Measurements from ENCODE around the gene MRPL12. TPM values are rescaled to one million over a fixed set of nuclear protein-coding genes. Genes with fewer than 3 reads are reported as not detected.
A peak's percentile ranks its signal among the peaks of the same experiment; 100 is the strongest.

Gene MRPL12
- total and polyA plus RNA-seq, 2 of the 13 experiments (the other 11 are each of a cell fraction or from before 2014, with no cell fraction given), result 39.1 to 94.1 TPM

DNA sequence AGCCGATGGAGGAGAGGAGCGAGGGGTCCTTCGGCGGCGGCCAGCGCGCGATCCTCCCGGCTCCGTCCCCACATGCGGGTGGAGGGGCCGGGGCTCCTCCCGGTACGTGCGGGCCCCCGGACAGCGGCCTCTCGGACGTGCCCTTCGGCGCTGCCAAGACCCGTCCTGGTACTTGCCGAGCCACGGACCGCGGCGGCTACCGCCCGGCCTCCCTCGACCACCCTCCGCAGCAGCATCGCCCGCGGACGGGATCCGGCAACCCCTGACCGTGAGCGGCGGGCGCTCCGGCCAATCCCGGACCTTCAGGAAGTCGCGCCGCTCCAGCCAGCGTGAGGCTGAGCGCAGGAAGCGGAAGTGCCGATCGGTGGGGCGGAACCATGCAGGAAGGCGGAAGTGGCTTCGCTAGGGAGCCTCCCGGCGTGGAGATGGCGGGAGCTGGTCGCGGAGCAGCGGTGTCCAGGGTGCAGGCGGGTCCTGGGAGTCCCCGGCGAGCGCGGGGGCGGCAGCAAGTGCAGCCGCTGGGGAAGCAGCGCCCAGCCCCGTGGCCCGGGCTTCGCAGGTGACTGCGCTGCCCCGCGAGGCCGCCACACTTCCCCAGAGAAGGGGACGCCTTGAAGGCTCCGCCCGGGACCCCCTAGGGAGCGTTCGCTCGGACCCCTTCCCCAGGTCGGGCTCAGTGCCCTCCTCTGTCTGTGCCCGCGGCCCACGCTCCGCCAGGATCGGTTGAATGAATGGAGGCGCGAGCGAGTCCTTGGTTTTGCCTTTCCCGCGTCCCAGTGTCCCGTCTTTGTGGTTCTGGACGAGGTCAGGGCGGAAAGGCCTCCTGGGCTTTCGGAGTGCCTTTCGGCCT is 36.6 kb upstream of the MRPL12 start, which contains the start of the genes CCDC137 and OXLD1 (continued):
- TF ChIP-seq ZNF737 (CRISPR knock-in tag; IDR thresholded peaks at IDR 0.05; ENCODE audit: borderline replicate concordance) (0 out of 2 replicates have a peak, but pooled peaks have one; percentile 61), FOXP4 (CRISPR knock-in tag; IDR thresholded peaks at IDR 0.05) (peak; percentile 36; the same call in 1 of the 2 replicates), ONECUT2 (CRISPR knock-in tag; IDR thresholded peaks at IDR 0.05) (no peak), ATM (IDR thresholded peaks at IDR 0.05; ENCODE audit: borderline replicate concordance) (no peak), MXD4 (CRISPR knock-in tag; IDR thresholded peaks at IDR 0.05) (peak; percentile 79; the same call in 1 of the 2 replicates), CBX2 (IDR thresholded peaks at IDR 0.05; ENCODE audit: low read depth, low read length) (no peak), CBX2 (CRISPR knock-in tag; IDR thresholded peaks at IDR 0.05; ENCODE audit: low read depth) (no peak), GMEB1 (CRISPR knock-in tag; IDR thresholded peaks at IDR 0.05; ENCODE audit: borderline replicate concordance) (peak; percentile 91), ATF7-NPFF (CRISPR knock-in tag; IDR thresholded peaks at IDR 0.05; ENCODE audit: low read depth) (peak; percentile 97), ZNF672 (CRISPR knock-in tag; IDR thresholded peaks at IDR 0.05) (peak; percentile 83), ZSCAN30 (CRISPR knock-in tag; IDR thresholded peaks at IDR 0.05) (no peak)
- TF ChIP-seq, protein P1, sequence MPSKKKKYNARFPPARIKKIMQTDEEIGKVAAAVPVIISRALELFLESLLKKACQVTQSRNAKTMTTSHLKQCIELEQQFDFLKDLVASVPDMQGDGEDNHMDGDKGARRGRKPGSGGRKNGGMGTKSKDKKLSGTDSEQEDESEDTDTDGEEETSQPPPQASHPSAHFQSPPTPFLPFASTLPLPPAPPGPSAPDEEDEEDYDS (CRISPR knock-in tag; IDR thresholded peaks at IDR 0.05), result peak; percentile 81; the same call in 1 of the 2 replicates
- TF ChIP-seq, protein P2, sequence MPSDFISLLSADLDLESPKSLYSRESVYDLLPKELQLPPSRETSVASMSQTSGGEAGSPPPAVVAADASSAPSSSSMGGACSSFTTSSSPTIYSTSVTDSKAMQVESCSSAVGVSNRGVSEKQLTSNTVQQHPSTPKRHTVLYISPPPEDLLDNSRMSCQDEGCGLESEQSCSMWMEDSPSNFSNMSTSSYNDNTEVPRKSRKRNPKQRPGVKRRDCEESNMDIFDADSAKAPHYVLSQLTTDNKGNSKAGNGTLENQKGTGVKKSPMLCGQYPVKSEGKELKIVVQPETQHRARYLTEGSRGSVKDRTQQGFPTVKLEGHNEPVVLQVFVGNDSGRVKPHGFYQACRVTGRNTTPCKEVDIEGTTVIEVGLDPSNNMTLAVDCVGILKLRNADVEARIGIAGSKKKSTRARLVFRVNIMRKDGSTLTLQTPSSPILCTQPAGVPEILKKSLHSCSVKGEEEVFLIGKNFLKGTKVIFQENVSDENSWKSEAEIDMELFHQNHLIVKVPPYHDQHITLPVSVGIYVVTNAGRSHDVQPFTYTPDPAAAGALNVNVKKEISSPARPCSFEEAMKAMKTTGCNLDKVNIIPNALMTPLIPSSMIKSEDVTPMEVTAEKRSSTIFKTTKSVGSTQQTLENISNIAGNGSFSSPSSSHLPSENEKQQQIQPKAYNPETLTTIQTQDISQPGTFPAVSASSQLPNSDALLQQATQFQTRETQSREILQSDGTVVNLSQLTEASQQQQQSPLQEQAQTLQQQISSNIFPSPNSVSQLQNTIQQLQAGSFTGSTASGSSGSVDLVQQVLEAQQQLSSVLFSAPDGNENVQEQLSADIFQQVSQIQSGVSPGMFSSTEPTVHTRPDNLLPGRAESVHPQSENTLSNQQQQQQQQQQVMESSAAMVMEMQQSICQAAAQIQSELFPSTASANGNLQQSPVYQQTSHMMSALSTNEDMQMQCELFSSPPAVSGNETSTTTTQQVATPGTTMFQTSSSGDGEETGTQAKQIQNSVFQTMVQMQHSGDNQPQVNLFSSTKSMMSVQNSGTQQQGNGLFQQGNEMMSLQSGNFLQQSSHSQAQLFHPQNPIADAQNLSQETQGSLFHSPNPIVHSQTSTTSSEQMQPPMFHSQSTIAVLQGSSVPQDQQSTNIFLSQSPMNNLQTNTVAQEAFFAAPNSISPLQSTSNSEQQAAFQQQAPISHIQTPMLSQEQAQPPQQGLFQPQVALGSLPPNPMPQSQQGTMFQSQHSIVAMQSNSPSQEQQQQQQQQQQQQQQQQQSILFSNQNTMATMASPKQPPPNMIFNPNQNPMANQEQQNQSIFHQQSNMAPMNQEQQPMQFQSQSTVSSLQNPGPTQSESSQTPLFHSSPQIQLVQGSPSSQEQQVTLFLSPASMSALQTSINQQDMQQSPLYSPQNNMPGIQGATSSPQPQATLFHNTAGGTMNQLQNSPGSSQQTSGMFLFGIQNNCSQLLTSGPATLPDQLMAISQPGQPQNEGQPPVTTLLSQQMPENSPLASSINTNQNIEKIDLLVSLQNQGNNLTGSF (CRISPR knock-in tag; IDR thresholded peaks at IDR 0.05), result peak; percentile 91
- TF ChIP-seq, protein P3, sequence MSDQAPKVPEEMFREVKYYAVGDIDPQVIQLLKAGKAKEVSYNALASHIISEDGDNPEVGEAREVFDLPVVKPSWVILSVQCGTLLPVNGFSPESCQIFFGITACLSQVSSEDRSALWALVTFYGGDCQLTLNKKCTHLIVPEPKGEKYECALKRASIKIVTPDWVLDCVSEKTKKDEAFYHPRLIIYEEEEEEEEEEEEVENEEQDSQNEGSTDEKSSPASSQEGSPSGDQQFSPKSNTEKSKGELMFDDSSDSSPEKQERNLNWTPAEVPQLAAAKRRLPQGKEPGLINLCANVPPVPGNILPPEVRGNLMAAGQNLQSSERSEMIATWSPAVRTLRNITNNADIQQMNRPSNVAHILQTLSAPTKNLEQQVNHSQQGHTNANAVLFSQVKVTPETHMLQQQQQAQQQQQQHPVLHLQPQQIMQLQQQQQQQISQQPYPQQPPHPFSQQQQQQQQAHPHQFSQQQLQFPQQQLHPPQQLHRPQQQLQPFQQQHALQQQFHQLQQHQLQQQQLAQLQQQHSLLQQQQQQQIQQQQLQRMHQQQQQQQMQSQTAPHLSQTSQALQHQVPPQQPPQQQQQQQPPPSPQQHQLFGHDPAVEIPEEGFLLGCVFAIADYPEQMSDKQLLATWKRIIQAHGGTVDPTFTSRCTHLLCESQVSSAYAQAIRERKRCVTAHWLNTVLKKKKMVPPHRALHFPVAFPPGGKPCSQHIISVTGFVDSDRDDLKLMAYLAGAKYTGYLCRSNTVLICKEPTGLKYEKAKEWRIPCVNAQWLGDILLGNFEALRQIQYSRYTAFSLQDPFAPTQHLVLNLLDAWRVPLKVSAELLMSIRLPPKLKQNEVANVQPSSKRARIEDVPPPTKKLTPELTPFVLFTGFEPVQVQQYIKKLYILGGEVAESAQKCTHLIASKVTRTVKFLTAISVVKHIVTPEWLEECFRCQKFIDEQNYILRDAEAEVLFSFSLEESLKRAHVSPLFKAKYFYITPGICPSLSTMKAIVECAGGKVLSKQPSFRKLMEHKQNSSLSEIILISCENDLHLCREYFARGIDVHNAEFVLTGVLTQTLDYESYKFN (CRISPR knock-in tag; conservative IDR thresholded peaks at IDR 0.05), result peak; percentile 49; the same call in 1 of the 2 replicates

Measured in HepG2 (cell line).